ENCODE measurements around the gene CCDC7. TPM values are rescaled to one million over a fixed set of nuclear protein-coding genes. Genes with fewer than 3 reads are reported as not detected.

Gene CCDC7
- total and polyA plus RNA-seq, 12 donors: 1.8 to 31.2 (median 16.9) TPM

- H3K4me1 ChIP-seq (replicated peaks in 1 of 2): no peaks in the 10 kb centered on the region
- WGBS, 4 donors: 86 to 95% (median 93%) methylated on average over 2 of the region's 2 CpGs
- intact Hi-C loops (cut with DNase I): no loop called here
- H3K27ac ChIP-seq: no peak overlapping the region
- no peak overlapping the region for H3K4me3 ChIP-seq
- H3K27me3 ChIP-seq: no peaks in the 10 kb centered on the region
- TF ChIP-seq CTCF (IDR thresholded peaks at IDR 0.05) (no peak), POLR2A (IDR thresholded peaks at IDR 0.05) (no peak)
- no peaks in the 10 kb centered on the region for H3K36me3 ChIP-seq (replicated peaks in 1 of 2)
- DNase-seq: no peak
- H3K9me3 ChIP-seq (replicated peaks in 1 of 3): no peaks in the 10 kb centered on the region
Measured at GRCh38 chr10:32403091-32403490, 42.8 kb upstream of the CCDC7 start.

- Histone ChIP-seq H3K4me1 (replicated peaks in 1 of 2) (no peaks in the 10 kb centered on the region), H3K36me3 (replicated peaks in 1 of 2) (no peaks in the 10 kb centered on the region)
- WGBS, 4 donors: 92 to 96% (median 95%) methylated on average over 5 of the region's 5 CpGs
Measured at GRCh38 chr10:32408690-32409089, 37.2 kb upstream of the CCDC7 start.

GRCh38 chr10:32409741-32410140 lies 36.2 kb upstream of the CCDC7 start:
- no peaks in the 10 kb centered on the region for H3K4me1 ChIP-seq (replicated peaks in 1 of 2)
- H3K27ac ChIP-seq: no peak overlapping the region
- no peak for DNase-seq
- H3K36me3 ChIP-seq (replicated peaks in 1 of 2): no peaks in the 10 kb centered on the region
- 82 to 95% (median 87%) methylated on average over 3 of the region's 3 CpGs for WGBS, 4 donors
- intact Hi-C loops (cut with DNase I): no loop called here
- no peak overlapping the region for H3K4me3 ChIP-seq
- H3K27me3 ChIP-seq: no peaks in the 10 kb centered on the region
- TF ChIP-seq POLR2A (IDR thresholded peaks at IDR 0.05) (no peak), CTCF (IDR thresholded peaks at IDR 0.05) (no peak)
- H3K9me3 ChIP-seq (replicated peaks in 1 of 3): no peaks in the 10 kb centered on the region

More at GRCh38 chr10:32408690-32409089, 37.2 kb upstream of the CCDC7 start:
- intact Hi-C loops (cut with DNase I): no loop called here
- no peaks in the 10 kb centered on the region for H3K9me3 ChIP-seq (replicated peaks in 1 of 3)
- no peak overlapping the region for H3K27ac ChIP-seq
- DNase-seq: no peak
- TF ChIP-seq CTCF (IDR thresholded peaks at IDR 0.05): no peak
- TF ChIP-seq POLR2A (IDR thresholded peaks at IDR 0.05): no peak
- H3K27me3 ChIP-seq: no peaks in the 10 kb centered on the region
- H3K4me3 ChIP-seq: no peak overlapping the region

GRCh38 chr10:32410569-32410968 lies 35.4 kb upstream of the CCDC7 start:
- no peak for TF ChIP-seq CTCF (IDR thresholded peaks at IDR 0.05)
- intact Hi-C loops (cut with DNase I): no loop called here
- WGBS, 4 donors: 93 to 97% (median 94%) methylated on average over 8 of the region's 8 CpGs
- Histone ChIP-seq H3K9me3 (replicated peaks in 1 of 3) (no peaks in the 10 kb centered on the region), H3K27ac (no peak overlapping the region), H3K27me3 (no peaks in the 10 kb centered on the region), H3K4me1 (replicated peaks in 1 of 2) (no peaks in the 10 kb centered on the region), H3K4me3 (no peak overlapping the region), H3K36me3 (replicated peaks in 1 of 2) (no peaks in the 10 kb centered on the region)
- no peak for DNase-seq

Data from adrenal gland (tissue), 12 donors.